ENCODE measurements around the gene OAS2. TPM values are rescaled to one million over a fixed set of nuclear protein-coding genes. Genes with fewer than 3 reads are reported as not detected.

OAS2 gene
- total RNA-seq, 1 donor from 2014 or later = 57.7 TPM

- no peaks in the 10 kb centered on the region for H3K27me3 ChIP-seq
- H3K4me1 ChIP-seq = no peaks in the 10 kb centered on the region
- H3K9me3 ChIP-seq = no peaks in the 10 kb centered on the region
- H3K4me3 ChIP-seq = no peak overlapping the region
- no peak for ATAC-seq
- intact Hi-C loops (cut with DNase I) = no loop called here
- H3K36me3 ChIP-seq = peaks cover 66% of the 10 kb centered on the region
- DNase-seq = no peak
- TF ChIP-seq CTCF (IDR thresholded peaks at IDR 0.05) = no peak
- no peak overlapping the region for H3K27ac ChIP-seq
These were observed 13.4 kb upstream of the OAS2 start for GRCh38 chr12:112964915-112965314.

GRCh38 chr12:112965643-112966042, 12.7 kb upstream of the OAS2 start:
- Histone ChIP-seq H3K27me3 (no peaks in the 10 kb centered on the region), H3K36me3 (peaks cover 66% of the 10 kb centered on the region), H3K27ac (no peak overlapping the region), H3K4me1 (no peaks in the 10 kb centered on the region), H3K9me3 (no peaks in the 10 kb centered on the region), H3K4me3 (no peak overlapping the region)
- intact Hi-C loops (cut with DNase I) = no loop called here
- no peak for TF ChIP-seq CTCF (IDR thresholded peaks at IDR 0.05)
- ATAC-seq = no peak
- DNase-seq = no peak

GRCh38 chr12:112967306-112967705, 11.0 kb upstream of the OAS2 start:
- Histone ChIP-seq H3K27ac (no peak overlapping the region), H3K4me3 (no peak overlapping the region), H3K36me3 (peaks cover 65% of the 10 kb centered on the region), H3K4me1 (no peaks in the 10 kb centered on the region), H3K9me3 (no peaks in the 10 kb centered on the region), H3K27me3 (no peaks in the 10 kb centered on the region)
- no peak for TF ChIP-seq CTCF (IDR thresholded peaks at IDR 0.05)
- no peak for DNase-seq
- ATAC-seq = no peak
- intact Hi-C loops (cut with DNase I) = no loop called here

- intact Hi-C loops (cut with DNase I) = no loop called here
- H3K27me3 ChIP-seq = no peaks in the 10 kb centered on the region
These were observed 10.5 kb upstream of the OAS2 start for GRCh38 chr12:112967858-112968257.

GRCh38 chr12:112969547-112970306, 8.6 kb upstream of the OAS2 start:
- Histone ChIP-seq H3K36me3 (peaks cover 41% of the 10 kb centered on the region), H3K9me3 (no peaks in the 10 kb centered on the region), H3K27ac (no peak overlapping the region), H3K27me3 (no peaks in the 10 kb centered on the region), H3K4me1 (no peaks in the 10 kb centered on the region), H3K4me3 (no peak overlapping the region)
- no peak for TF ChIP-seq CTCF (IDR thresholded peaks at IDR 0.05)
- ATAC-seq (no peak), DNase-seq (no peak)
- intact Hi-C loops (cut with DNase I) = no loop called here

More at GRCh38 chr12:112967858-112968257, 10.5 kb upstream of the OAS2 start:
- Histone ChIP-seq H3K27ac (no peak overlapping the region), H3K4me3 (no peak overlapping the region), H3K9me3 (no peaks in the 10 kb centered on the region), H3K4me1 (no peaks in the 10 kb centered on the region), H3K36me3 (peaks cover 60% of the 10 kb centered on the region)
- ATAC-seq (no peak), DNase-seq (no peak)
- TF ChIP-seq CTCF (IDR thresholded peaks at IDR 0.05) = no peak
